Brain microvascular endothelial cell (primary cell): Measurements from ENCODE around the gene OR10P1.

Experiments
- DNase-seq: peaks from one replicate; pipeline ENCODE4 v3.0.0-alpha.2; 2020
- H3K27ac ChIP-seq: fragments of 250-450 bp; sonication (Bioruptor Pico); 2 replicates; pipeline ENCODE4 v1.5.1; 2020; ENCODE audit warnings: mild to moderate bottlenecking, moderate library complexity
- H3K27me3 ChIP-seq: fragments of 250-450 bp; sonication (Bioruptor Pico); replicated peaks from 2 replicates; pipeline ENCODE4 v1.5.1; 2020; ENCODE audit warnings: mild to moderate bottlenecking
- H3K36me3 ChIP-seq: fragments of 250-450 bp; sonication (Bioruptor Pico); replicated peaks from 2 replicates; pipeline ENCODE4 v1.5.1; 2020; ENCODE audit warnings: mild to moderate bottlenecking
- H3K4me3 ChIP-seq: 2 replicates; pipeline ENCODE4 v1.5.1; 2011; ENCODE audit warnings: low read depth, mild to moderate bottlenecking, control low read depth, low read length, moderate library complexity
- CTCF ChIP-seq: IDR thresholded peaks from 2 replicates; pipeline ENCODE4 v1.5.1; 2011; ENCODE audit warnings: low read depth, mild to moderate bottlenecking, moderate library complexity, low read length, control low read depth, inconsistent platforms; ENCODE audit errors: missing control alignments
- in situ Hi-C: cut with HindIII; loops from 2 replicates; pipeline ENCODE4 v1.10.0; 2017; ENCODE audit warnings: low sequenced_read_pairs, low pct_ligation_motif_present

Gene OR10P1

GRCh38 chr12:55673638-55674037 lies 36.9 kb downstream of the OR10P1 start:
- Histone ChIP-seq H3K27me3 (no peaks in the 10 kb centered on the region), H3K36me3 (no peaks in the 10 kb centered on the region), H3K4me3 (no peak overlapping the region), H3K27ac (no peak overlapping the region)
- no peak for TF ChIP-seq CTCF
- no peak for DNase-seq
- in situ Hi-C loops = no loop called here

GRCh38 chr12:55675666-55676065 lies 39.0 kb downstream of the OR10P1 start:
- no peaks in the 10 kb centered on the region for H3K27me3 ChIP-seq
- no peak overlapping the region for H3K27ac ChIP-seq
- in situ Hi-C loops = no loop called here
- H3K4me3 ChIP-seq = no peak overlapping the region
- H3K36me3 ChIP-seq = no peaks in the 10 kb centered on the region
- no peak for TF ChIP-seq CTCF
- DNase-seq = no peak

GRCh38 chr12:55676707-55677106 lies 40.0 kb downstream of the OR10P1 start:
- no peaks in the 10 kb centered on the region for H3K36me3 ChIP-seq
- H3K27ac ChIP-seq = no peak overlapping the region
- no peaks in the 10 kb centered on the region for H3K27me3 ChIP-seq
- H3K4me3 ChIP-seq = no peak overlapping the region
- in situ Hi-C loops = no loop called here
- no peak for TF ChIP-seq CTCF
- DNase-seq = no peak

- in situ Hi-C loops = no loop called here
- TF ChIP-seq CTCF = no peak
- H3K27me3 ChIP-seq = no peaks in the 10 kb centered on the region
Measured at GRCh38 chr12:55679691-55680090, 43.0 kb downstream of the OR10P1 start.

GRCh38 chr12:55681142-55682077 lies 44.7 kb downstream of the OR10P1 start:
- peak overlapping the region; percentile 26 for H3K4me3 ChIP-seq
- H3K36me3 ChIP-seq = no peaks in the 10 kb centered on the region
- in situ Hi-C loops = no loop called here
- H3K27ac ChIP-seq = no peak overlapping the region
- TF ChIP-seq CTCF = peak; percentile 65
- peak; percentile 25 for DNase-seq
- H3K27me3 ChIP-seq = no peaks in the 10 kb centered on the region

More at GRCh38 chr12:55679691-55680090, 43.0 kb downstream of the OR10P1 start:
- Histone ChIP-seq H3K27ac (no peak overlapping the region), H3K4me3 (no peak overlapping the region), H3K36me3 (no peaks in the 10 kb centered on the region)
- DNase-seq = no peak
